Measurements from ENCODE around the gene DUSP3.

DUSP3 gene

DNA sequence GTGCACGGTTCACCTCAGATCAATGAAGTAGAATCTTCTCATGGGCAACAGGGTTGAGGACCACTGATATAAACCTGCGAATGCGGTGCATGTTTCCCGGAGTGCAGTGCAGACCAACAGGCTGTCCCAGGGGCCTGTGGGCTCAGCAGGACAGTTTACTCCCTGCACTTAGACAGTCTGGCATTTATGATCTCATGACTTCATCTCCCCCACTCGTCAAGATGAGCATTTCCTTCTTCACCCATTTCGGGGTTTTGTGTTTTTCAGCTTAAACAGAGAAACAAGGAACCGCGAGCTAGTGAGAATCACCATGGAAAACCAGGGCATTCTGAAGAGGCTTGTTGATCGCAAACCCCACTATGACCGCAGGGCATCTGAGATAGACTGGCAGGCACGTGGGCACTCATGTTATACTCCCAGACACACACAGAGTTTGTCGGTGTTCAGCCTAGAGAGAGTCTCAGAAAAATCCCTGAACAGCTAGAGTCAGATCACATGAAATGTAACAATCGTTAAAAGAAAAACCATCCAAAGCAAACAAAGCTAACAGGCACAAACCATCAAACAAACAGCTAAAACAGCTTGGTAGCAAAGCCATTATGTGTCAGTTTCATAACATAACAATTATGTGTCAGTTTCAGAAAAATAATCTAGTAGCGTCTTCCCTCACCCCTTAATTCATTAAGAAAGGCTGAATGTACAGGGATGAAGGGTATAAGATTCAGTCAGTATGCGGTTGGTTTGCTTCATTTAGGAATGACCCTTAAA lies 4.3 kb upstream of the DUSP3 start:
- Histone ChIP-seq H4K8ac (ENCODE audit: low read length) (no peak overlapping the region), H2BK120ac (ENCODE audit: low read depth, low read length) (no peak overlapping the region), H3K4me2 (ENCODE audit: low read length, poor library complexity, severe bottlenecking) (no peak overlapping the region), H4K91ac (ENCODE audit: low read length) (peak overlapping the region; percentile 48), H3K23ac (ENCODE audit: low read length in 2 of 2) (no peak overlapping the region), H3K14ac (ENCODE audit: low read length in 2 of 2) (no peak overlapping the region), H2BK12ac (ENCODE audit: low read length in 2 of 2) (peak overlapping the region in 1 of 2 experiments; percentile 33), H2BK15ac (ENCODE audit: low read depth, poor library complexity, severe bottlenecking) (no peak overlapping the region), H2BK5ac (ENCODE audit: low read depth, low read length, poor library complexity, severe bottlenecking) (no peak overlapping the region), H3K79me1 (replicated peaks; ENCODE audit: low read length, poor library complexity, severe bottlenecking) (no peaks in the 10 kb centered on the region), H3K27me3 (ENCODE audit: control insufficient read depth in 1 of 2, insufficient read depth in 1 of 2, low read length in 2 of 2) (peaks cover 3 to 21% of the 10 kb centered on the region in 2 experiments), H3K9me3 (ENCODE audit: control insufficient read depth, low read length) (no peaks in the 10 kb centered on the region), H3K4me3 (ENCODE audit: insufficient read depth in 1 of 2, low read depth in 1 of 2, low read length in 2 of 2) (no peak overlapping the region), H3K27ac (ENCODE audit: low read length, poor library complexity, severe bottlenecking) (no peak overlapping the region), H3K4me1 (ENCODE audit: control insufficient read depth, insufficient read depth, low read depth, low read length) (peaks cover 3% of the 10 kb centered on the region), H3K18ac (ENCODE audit: low read depth in 1 of 2, low read length in 2 of 2) (no peak overlapping the region), H3K9ac (ENCODE audit: low read length) (no peak overlapping the region), H3K4ac (ENCODE audit: low read depth in 1 of 2, low read length in 2 of 2) (no peak overlapping the region), H2AFZ (ENCODE audit: low read depth, low read length) (no peak overlapping the region), H2AK5ac (ENCODE audit: low read length, severe bottlenecking) (no peak overlapping the region), H3K36me3 (ENCODE audit: control insufficient read depth in 1 of 2, insufficient read depth in 2 of 2, low read depth in 1 of 2, low read length in 2 of 2) (no peaks in the 10 kb centered on the region)
- no peak for DNase-seq
- 82% methylated on average over 13 of the region's 15 CpGs for WGBS

DNA sequence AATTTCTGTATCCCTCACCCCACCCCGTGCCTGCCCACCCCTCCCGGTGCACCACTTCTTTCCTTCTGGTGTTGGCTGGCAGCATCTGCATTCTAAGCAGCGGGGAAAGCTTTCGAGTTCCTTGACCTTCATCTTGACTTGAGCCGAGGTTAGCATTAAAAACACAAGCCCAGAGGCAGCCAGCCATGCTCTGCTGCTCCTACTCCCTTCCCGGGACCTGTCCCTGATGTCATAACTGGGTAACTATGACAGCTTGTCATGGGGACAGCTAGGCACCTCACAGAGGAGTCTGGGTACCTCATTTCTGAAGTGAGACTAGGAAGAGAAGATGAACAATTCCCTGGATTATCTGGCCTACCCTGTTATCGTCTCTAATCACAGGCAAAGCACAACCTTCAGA lies 1.4 kb upstream of the DUSP3 start, which contains the start of gene CFAP97D1:
TSS of gene CFAP97D1 (plus strand) at position 301 of the 400 bp plus-strand sequence. CDS start at position 329, 28 bp downstream.
- H2BK15ac ChIP-seq (ENCODE audit: low read depth, poor library complexity, severe bottlenecking) = peak within 1 kb of the TSS; percentile 87
- H3K14ac ChIP-seq (ENCODE audit: low read length in 2 of 2) = no peak within 1 kb of the TSS
- peak within 1 kb of the TSS; percentile 94 for H3K4me2 ChIP-seq (ENCODE audit: low read length, poor library complexity, severe bottlenecking)
- no peak within 1 kb of the TSS for H3K18ac ChIP-seq (ENCODE audit: low read depth in 1 of 2, low read length in 2 of 2)
- H3K9ac ChIP-seq (ENCODE audit: low read length) = peak within 1 kb of the TSS; percentile 98
- H3K27ac ChIP-seq (ENCODE audit: low read length, poor library complexity, severe bottlenecking) = no peak within 1 kb of the TSS
- no peak within 1 kb of the TSS for H3K23ac ChIP-seq (ENCODE audit: low read length in 2 of 2)
- H2BK5ac ChIP-seq (ENCODE audit: low read depth, low read length, poor library complexity, severe bottlenecking) = no peak within 1 kb of the TSS
- peaks cover 15 to 19% of the 10 kb centered on the region in 2 experiments for H3K36me3 ChIP-seq (ENCODE audit: control insufficient read depth in 1 of 2, insufficient read depth in 2 of 2, low read depth in 1 of 2, low read length in 2 of 2)
- H2AK5ac ChIP-seq (ENCODE audit: low read length, severe bottlenecking) = no peak within 1 kb of the TSS
- peaks cover 13% of the 10 kb centered on the region for H3K4me1 ChIP-seq (ENCODE audit: control insufficient read depth, insufficient read depth, low read depth, low read length)
- no peak within 1 kb of the TSS for H2BK12ac ChIP-seq (ENCODE audit: low read length in 2 of 2)
- peak within 1 kb of the TSS; percentile 80 to 84 for H3K4me3 ChIP-seq (ENCODE audit: insufficient read depth in 1 of 2, low read depth in 1 of 2, low read length in 2 of 2)
- H4K8ac ChIP-seq (ENCODE audit: low read length) = peak within 1 kb of the TSS; percentile 59
- peaks cover 3 to 21% of the 10 kb centered on the region in 2 experiments for H3K27me3 ChIP-seq (ENCODE audit: control insufficient read depth in 1 of 2, insufficient read depth in 1 of 2, low read length in 2 of 2)
- peak within 1 kb of the TSS; percentile 67 for H2AFZ ChIP-seq (ENCODE audit: low read depth, low read length)
- DNase-seq = no peak
- no peaks in the 10 kb centered on the region for H3K9me3 ChIP-seq (ENCODE audit: control insufficient read depth, low read length)
- no peak within 1 kb of the TSS for H2BK120ac ChIP-seq (ENCODE audit: low read depth, low read length)
- peaks cover 15% of the 10 kb centered on the region for H3K79me1 ChIP-seq (replicated peaks; ENCODE audit: low read length, poor library complexity, severe bottlenecking)
- no peak within 1 kb of the TSS for H4K91ac ChIP-seq (ENCODE audit: low read length)
- no peak within 1 kb of the TSS for H3K4ac ChIP-seq (ENCODE audit: low read depth in 1 of 2, low read length in 2 of 2)
- 81% methylated on average over 6 of the region's 7 CpGs for WGBS

DNA sequence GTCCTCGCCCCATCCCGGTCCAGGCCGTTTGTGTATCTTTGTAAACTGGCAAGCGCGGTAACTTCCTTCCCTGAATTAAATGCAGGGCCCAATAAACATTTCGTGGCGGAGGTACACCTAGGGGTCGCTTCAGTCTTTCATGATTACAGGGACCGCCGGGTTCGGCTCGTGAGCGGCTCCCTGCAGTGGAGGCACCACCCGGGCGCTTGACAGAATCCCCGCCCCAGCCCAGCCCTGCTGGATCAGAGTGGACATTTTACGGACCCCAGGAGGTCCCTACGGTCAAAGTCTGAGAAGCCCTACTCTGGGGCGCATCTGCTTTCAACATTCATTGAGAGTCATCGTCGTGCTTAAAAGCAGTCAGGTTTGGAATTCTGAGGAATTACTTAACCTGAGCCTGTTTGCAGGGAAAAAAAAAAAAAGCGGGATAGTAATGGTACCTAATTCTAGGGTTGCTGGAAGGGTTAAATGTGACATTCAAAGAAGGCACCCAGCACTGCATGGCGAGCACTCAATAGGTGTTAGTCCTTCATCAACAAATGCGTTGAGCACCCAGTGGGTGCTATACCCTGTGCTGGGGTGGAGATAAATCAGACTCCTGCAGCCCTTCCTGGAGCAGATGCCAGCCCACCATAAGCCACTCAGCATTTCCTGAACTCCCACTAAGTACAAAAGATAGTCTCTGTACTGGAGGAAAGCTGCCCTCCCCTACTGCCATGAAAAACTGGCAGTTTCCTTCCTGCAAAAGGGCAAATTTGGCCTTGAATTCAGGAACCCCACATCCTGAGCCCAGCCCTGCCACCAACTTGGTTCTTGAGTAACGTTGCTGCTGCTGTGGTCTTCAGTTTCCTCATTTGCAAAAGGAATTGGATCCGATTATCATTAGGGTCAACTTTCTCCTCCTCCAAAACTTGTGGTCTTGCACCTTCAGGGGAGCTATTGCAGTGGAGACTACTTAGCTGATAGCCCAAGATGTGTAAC lies 658 bp upstream of the DUSP3 start:
- Histone ChIP-seq H3K36me3 (ENCODE audit: control insufficient read depth in 1 of 2, insufficient read depth in 2 of 2, low read depth in 1 of 2, low read length in 2 of 2) (peaks cover 21 to 26% of the 10 kb centered on the region in 2 experiments), H3K4me2 (ENCODE audit: low read length, poor library complexity, severe bottlenecking) (peak overlapping the region; percentile 94), H3K14ac (ENCODE audit: low read length in 2 of 2) (no peak overlapping the region), H2BK120ac (ENCODE audit: low read depth, low read length) (no peak overlapping the region), H3K18ac (ENCODE audit: low read depth in 1 of 2, low read length in 2 of 2) (peak overlapping the region; percentile 75 to 89), H2BK5ac (ENCODE audit: low read depth, low read length, poor library complexity, severe bottlenecking) (no peak overlapping the region), H3K4me1 (ENCODE audit: control insufficient read depth, insufficient read depth, low read depth, low read length) (peaks cover 13% of the 10 kb centered on the region), H2BK15ac (ENCODE audit: low read depth, poor library complexity, severe bottlenecking) (peak overlapping the region; percentile 87), H3K4me3 (ENCODE audit: insufficient read depth in 1 of 2, low read depth in 1 of 2, low read length in 2 of 2) (peak overlapping the region; percentile 80 to 84), H3K9ac (ENCODE audit: low read length) (peak overlapping the region; percentile 98), H4K8ac (ENCODE audit: low read length) (peak overlapping the region; percentile 59), H3K79me1 (replicated peaks; ENCODE audit: low read length, poor library complexity, severe bottlenecking) (peaks cover 22% of the 10 kb centered on the region), H2AK5ac (ENCODE audit: low read length, severe bottlenecking) (no peak overlapping the region), H2AFZ (ENCODE audit: low read depth, low read length) (peak overlapping the region; percentile 67), H2BK12ac (ENCODE audit: low read length in 2 of 2) (peak overlapping the region in 1 of 2 experiments; percentile 83), H3K9me3 (ENCODE audit: control insufficient read depth, low read length) (no peaks in the 10 kb centered on the region), H4K91ac (ENCODE audit: low read length) (no peak overlapping the region), H3K4ac (ENCODE audit: low read depth in 1 of 2, low read length in 2 of 2) (no peak overlapping the region), H3K27me3 (ENCODE audit: control insufficient read depth in 1 of 2, insufficient read depth in 1 of 2, low read length in 2 of 2) (peaks cover 3 to 21% of the 10 kb centered on the region in 2 experiments), H3K27ac (ENCODE audit: low read length, poor library complexity, severe bottlenecking) (no peak overlapping the region), H3K23ac (ENCODE audit: low read length in 2 of 2) (no peak overlapping the region)
- DNase-seq = peak; percentile 62
- 13% methylated on average over 26 of the region's 26 CpGs for WGBS

All from mesenchymal stem cell (in vitro differentiated cells and primary cell).